ENCODE measurements around the gene ATAT1. TPM values are rescaled to one million over a fixed set of nuclear protein-coding genes. Genes with fewer than 3 reads are reported as not detected.

ATAT1 gene
- total RNA-seq, 1 donor from 2014 or later: 8.9 TPM

DNA sequence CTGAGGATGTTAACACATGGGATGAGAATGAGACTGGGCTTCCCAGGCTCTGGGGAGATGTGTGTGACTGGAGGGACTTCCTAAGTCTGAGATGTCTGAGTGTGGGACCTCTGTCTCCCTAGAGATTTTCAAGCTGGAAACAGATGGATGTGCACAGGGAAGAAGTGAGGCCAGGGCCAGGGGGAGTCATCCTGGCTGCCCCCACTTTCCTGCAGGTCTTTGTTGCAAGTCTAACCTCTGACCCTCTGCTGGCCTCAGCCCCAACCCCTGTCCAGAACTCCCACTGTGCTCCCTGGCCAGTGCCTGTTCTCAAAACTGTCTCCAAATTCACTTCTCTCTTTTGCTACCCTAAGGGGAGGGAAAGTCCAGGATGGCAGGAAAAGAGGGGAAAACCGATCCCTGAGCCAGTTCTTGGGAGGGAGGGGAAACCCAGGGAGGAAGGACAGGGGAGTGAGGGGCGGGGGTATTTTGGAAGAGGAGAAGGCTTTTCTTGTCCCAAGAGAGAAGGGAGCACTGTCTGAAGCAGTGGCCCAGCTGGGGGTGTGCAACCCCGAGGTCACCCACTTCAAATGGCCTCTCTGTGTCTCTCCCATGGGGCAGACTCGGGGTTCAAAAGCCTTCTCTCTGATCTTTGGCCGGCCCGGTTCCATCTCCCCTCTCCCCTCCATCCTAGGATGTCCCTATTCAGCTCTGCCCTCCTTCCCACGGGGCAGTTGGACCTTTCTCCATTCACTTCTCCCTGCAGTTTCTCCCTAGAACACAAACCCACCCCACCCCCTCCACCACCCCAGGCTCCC is 56.7 kb downstream of the ATAT1 start:
- DNase-seq (ENCODE audit: extremely low read depth, low read depth, low spot score): no peak

DNA sequence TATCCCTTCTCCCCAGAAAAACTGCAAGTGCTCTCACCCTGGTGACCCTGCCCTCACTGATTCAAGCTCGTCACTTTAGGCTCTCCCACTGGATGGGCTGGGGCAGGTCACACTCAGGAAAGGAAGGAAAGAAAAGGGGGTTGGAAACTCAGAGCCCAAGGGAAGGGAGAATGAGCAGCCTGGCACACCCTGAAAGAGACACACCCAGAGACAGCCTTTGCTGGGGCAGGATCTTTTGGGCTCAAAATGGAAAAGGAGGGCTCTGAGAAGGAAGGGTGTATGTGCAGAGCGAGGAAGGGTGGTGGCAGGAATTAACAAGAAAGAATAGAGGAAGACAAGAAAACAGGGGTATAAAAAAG is 57.3 kb downstream of the ATAT1 start:
- no peak for DNase-seq (ENCODE audit: extremely low read depth, low read depth, low spot score)

DNA sequence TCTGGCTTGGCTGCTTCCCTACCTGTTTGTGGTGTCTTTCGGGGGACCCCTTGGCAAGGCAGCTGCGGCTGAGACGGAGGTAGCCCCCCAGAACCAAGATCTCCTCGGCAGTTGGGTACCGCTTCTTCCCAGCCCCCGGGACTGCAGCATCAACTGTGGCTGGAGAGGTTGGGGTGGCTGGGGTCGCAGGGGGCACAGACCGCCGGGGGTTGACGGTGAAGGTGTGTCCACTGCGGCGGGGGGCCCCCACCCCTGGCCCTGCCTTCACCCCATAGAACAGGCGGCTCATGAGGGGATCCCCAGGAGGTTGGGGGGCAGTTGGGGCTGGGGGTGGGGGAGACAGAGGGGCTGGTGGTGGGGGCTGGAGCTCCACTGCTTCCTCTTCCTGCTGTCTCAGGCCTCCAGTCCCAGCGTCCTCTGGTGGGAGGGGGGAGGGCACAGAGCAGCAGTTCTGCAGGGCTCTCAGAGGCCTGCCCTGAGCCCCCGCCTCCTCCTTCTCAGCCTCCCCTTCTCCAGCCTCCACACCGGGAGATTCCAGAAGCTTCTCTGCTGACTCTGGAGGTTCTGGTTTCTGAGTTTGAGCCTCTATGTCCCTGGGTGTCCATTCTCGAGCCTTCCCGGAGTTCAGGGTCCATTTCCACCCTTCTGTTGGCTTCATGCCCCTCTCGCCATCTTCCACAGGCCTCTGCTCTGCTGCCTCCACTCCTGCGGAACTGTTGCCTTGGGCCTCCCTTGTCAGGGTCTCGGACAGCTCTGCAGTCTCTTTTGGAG is 57.9 kb downstream of the ATAT1 start:
- no peak for DNase-seq (ENCODE audit: extremely low read depth, low read depth, low spot score)

GRCh38 chr6:30685157-30686008 is 58.7 kb downstream of the ATAT1 start:
- DNase-seq (ENCODE audit: extremely low read depth, low read depth, low spot score): no peak

- DNase-seq (ENCODE audit: extremely low read depth, low read depth, low spot score): no peak
These were observed 59.6 kb downstream of the ATAT1 start, which contains the start of gene PPP1R18 for GRCh38 chr6:30686009-30686907. PPP1R18 (minus strand) TSS chr6:30686645; CDS start chr6:30686018, 627 bp downstream.

- DNase-seq (ENCODE audit: extremely low read depth, low read depth, low spot score): no peak
These were observed 60.4 kb downstream of the ATAT1 start for GRCh38 chr6:30686908-30687658.

DNA sequence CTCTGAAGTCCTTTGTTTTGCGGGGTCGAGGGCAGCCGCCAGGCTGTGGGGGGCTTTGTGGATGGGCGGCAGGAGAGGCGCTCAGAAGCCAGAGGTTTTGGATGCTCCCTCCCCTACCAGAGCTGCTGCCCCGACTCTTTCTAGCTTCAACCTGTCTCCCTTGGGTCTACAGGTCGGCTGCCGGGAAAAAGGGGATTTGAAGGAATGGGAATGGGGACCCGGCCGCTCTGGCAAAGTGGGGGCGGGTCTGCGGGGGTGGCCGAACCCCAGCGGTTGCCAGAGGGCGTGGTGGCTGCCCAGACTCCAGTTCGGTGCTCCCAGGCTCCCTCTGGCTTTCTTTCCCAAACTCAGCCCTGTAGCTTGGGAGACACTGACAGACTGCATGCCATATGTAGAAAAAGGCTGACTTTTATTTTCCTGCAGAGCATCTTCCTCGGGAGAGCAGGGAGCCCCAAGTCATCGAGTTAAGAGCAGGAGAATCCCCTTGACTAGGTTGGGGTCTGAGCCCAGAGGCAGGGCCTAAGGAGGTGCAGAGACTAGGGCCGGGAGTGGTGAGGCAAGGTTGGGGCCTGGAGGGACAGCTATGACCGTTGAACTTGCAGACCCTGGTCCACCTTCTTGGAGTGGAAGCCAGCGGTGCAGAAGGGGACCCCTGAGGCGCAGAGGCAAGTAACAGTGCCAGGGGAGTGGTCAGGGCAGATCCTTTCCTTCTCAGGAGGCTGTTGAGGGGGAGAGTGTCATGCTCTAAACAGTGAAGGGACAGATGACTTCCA is 61.2 kb downstream of the ATAT1 start:
- DNase-seq (ENCODE audit: extremely low read depth, low read depth, low spot score): no peak

DNA sequence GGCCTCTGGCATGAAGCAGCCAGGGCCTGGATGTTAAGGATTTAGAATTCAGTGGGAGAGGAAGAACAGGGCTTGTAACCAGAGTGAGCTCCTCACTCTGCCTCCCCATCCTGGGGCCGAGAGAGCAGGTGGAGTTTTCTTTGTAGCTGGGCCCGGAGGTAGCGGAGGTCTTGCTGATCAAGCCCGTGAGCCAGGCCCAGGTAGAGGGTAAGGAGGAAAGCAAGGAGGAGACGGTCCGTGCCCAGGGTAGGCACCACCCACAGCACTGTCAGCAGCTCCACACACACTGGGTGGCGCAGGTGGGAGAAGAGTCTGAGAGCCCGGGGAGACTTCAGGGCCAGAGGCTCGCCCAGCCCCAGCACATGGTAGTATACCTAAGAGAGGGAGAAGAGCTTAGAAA is 61.9 kb downstream of the ATAT1 start:
- DNase-seq (ENCODE audit: extremely low read depth, low read depth, low spot score): no peak

DNA sequence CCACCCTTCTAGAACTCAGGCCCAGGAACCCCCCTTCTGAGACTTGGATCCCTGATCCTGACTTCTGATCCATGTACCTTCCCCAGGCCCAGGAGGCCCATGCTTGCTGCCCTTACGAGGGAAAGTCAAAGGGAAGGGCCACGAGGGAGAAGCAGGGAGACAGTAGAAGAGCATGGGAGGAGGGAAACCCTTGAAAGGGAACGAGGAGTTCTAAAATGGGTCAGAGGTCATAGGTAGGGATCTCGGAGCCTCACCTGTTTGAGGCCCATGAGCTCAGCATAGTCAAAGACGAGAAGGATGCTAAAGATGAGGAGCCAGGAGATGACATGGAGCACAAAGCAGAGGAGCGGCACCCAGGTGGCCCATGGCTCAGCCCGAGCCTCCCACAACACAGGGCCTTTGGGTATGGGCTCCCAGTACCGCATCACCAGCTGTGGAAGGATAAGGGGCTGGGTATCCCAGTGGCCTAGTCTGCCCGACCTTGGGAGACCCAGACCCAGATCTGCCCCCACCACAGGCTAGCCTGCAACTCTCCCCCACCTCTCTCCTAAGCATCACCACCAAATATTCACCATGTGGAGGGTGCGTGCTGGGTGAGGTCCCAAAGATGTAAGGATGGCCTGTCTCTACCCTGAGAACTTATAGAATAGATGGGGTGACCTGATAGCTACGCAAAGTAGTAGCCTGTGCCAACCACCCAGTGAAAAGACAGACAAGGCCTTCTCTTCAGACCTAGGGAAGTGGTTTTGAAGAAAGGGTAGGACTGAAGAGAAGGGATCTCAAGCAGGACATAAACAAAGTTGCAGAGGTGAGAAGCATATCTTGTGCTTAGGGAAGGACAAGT is 62.6 kb downstream of the ATAT1 start:
- no peak for DNase-seq (ENCODE audit: extremely low read depth, low read depth, low spot score)

GRCh38 chr6:30689985-30690384 is 63.3 kb downstream of the ATAT1 start:
- DNase-seq (ENCODE audit: extremely low read depth, low read depth, low spot score): no peak

GRCh38 chr6:30690403-30691207 is 63.9 kb downstream of the ATAT1 start, which contains the start of gene NRM:
NRM (minus strand) TSS chr6:30690984; CDS start chr6:30690974, 10 bp downstream.
- no peak for DNase-seq (ENCODE audit: extremely low read depth, low read depth, low spot score)

GRCh38 chr6:30691208-30691847 is 64.7 kb downstream of the ATAT1 start:
- DNase-seq (ENCODE audit: extremely low read depth, low read depth, low spot score): no peak
